HG03457 (cell line): Measurements from ENCODE around the gene MYO18A.
"Not testable (repeated sequence)": the region's sequence is repeated elsewhere in the genome, so short reads cannot be mapped to it uniquely, and the experiment has no call there.

ENCODE experiments used
- ATAC-seq: cut with Tn5 transposase; IDR thresholded peaks from one replicate; pipeline ENCODE4 v1.9.1; 2021; ENCODE audit warnings: moderate number of reproducible peaks; ENCODE audit not compliant: unreplicated experiment

Gene MYO18A

DNA sequence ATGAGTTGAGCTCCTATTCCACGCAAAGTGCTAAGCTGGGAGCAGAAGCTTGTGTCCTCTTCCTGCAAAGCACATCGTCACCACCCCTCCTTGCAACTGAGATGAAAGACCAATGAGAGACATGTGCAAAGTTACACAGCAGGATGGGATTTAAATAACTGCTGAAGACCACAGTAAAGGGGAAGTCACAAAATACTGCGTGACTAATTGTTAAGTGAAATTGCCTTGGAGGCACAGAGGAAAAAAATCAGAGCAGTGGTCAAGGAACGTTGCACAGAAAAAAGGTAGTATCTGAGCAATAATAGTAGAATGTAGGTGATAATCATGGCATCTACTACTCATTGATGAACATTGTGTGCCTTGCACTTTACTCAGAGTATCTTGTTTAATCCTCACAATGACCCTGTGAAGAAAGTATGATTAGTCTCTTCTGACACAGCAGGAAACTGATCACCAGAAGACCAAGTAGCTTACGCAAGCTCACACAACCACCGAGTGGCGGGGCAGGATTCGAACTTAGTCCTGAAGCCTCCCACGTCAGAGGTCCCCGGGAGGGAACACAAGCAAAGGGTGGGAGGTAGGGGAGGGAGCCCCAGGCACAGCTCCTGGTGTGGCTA lies 15.4 kb upstream of the MYO18A start:
- no peak for ATAC-seq

DNA sequence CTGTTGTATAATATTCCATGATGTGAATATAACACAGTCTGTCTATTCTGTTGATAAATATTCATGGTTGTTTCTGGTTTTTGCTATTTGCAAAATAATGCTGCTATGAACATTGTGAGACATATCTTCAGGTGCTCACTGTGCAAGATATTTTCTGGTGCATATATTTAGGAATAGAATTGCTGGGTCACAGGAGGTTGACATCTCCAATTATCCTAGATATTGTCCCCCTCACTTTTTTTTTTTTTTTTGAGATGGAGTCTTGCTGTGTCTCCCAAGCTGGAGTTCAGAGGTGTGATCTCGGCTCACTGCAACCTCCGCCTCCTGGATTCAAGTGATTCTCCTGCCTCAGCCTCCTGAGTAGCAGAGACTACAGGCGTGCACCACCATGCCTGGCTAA lies 14.5 kb upstream of the MYO18A start:
- no peak for ATAC-seq

- ATAC-seq = no peak
Observed at GRCh38 chr17:29193146-29193545, 12.9 kb upstream of the MYO18A start.

DNA sequence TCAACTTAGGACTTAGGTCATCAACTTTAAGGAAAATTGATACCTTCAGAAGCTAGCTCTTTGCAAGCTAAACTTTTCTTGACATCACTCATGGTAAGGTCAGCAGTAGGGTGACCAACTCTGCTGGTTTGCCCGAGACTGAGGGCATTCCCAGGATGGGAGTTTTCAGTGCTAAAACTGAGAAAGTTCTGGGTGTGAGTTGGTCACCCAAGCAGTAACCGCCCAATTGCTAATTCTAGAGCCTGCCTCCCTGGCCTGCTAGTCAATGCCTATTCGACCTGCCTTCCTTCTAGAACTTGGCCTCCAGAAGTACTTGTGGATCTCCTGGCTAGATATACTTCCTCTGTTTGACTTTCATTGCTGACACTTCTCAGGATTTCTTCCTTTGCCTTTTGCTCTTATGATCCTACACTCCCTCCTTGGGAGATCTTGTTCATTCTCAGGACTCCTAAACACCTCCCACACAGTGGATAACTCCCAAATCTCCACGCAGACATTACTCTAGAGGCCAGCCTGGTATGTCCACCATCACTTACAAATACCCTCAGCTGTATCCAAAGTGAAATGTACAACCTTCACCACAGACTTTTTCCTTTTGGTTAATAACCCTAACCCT lies 10.5 kb upstream of the MYO18A start:
- no peak for ATAC-seq

DNA sequence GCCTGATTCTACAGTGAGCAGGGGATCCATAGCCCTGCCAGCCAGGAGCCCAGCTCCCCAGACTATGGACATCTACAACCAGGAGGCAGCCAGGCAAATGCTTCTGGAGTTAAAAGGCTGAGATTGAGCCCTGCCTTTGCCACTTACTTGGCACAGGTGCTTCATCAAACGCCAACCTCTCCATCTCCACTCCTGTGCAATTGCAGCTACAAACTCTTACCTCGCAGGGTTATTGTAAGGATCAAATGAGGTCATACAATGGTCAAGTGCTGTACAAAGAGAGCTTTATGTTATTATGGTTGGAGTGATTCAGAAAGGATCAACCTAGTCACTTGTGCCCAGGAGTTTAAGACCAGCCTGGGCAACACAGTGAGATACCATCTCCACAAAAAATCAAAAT lies 9.8 kb upstream of the MYO18A start:
- ATAC-seq = no peak

DNA sequence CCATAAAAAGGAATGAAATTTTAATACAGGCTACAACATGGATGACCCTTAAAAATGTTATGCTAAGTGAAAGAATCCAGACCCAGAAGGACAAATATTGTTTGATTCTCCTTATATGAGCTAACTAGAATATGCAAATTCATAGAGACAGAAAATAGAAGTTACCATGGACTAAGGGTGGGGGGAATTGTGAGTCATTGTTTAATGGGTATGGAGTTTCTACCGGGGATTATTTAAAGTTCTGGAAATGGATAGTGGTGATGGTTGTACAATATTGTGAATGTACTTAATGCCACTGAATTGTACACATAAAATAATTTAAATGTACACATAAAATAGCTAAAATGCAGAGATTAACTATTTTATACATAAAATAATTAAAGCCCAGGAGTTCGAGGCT lies 9.2 kb upstream of the MYO18A start:
- no peak for ATAC-seq

DNA sequence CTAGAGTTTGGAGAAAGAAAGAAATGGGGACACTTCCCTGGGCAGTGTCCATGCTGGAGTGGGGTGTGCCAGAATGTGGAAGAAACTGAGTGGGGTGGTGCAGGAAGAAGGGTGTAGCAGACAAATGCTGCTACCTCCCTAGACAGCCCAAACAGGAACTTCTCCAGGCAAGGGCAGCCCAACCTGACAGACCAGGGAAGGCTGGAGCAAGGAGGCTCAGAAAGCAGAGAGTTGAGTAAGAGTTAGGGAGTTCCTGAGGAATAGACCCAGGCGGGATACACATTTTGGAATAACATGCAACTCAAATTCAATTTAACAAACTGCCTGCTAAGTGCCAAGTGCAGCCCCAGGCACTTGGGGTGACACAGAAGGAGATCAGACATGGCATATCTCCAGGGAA lies 1.0 kb upstream of the MYO18A start:
- no peak for ATAC-seq

GRCh38 chr17:29180788-29181160 lies 576 bp upstream of the MYO18A start:
- ATAC-seq = no peak

DNA sequence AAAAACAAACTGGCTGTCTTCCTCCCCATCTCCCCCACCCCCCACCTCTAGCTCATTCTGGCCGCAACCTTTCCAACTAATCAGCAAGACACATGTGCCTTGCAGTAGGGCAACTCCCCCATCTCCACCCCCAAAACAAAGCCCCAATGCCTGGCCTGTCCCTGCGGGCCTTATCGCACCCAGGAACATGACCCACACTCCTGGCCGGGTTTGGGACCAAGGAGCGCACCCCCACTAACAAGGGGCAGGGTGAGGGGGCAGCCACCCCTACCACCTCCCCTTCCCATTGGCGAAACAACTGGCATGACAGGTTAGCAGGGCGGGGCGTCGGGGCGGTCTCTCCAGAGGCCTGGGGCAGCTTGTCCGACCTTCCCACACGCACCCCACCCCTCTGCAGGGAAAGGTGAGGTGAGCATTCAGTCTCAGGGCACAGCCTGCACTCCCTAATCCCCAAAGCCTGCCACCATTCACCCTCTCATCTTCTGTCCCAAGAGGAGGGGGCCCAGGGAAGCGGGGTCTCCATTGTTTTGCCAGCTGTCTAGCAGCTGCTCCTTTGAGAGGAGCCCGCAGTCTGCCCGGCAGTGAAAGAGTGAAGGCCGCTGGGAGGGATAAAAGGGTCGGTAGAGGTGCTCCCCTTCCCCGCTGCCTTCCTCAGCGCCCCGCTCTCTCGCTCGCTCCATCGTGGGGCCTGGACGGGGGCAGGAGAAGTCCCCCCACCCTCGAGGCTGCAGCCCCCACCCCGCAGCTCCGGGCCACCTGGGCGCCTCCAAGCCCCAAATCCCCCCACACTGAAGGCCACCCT lies 765 bp downstream of the MYO18A start:
- ATAC-seq = no peak

GRCh38 chr17:29178750-29179231 lies 1.4 kb downstream of the MYO18A start:
- ATAC-seq = no peak

DNA sequence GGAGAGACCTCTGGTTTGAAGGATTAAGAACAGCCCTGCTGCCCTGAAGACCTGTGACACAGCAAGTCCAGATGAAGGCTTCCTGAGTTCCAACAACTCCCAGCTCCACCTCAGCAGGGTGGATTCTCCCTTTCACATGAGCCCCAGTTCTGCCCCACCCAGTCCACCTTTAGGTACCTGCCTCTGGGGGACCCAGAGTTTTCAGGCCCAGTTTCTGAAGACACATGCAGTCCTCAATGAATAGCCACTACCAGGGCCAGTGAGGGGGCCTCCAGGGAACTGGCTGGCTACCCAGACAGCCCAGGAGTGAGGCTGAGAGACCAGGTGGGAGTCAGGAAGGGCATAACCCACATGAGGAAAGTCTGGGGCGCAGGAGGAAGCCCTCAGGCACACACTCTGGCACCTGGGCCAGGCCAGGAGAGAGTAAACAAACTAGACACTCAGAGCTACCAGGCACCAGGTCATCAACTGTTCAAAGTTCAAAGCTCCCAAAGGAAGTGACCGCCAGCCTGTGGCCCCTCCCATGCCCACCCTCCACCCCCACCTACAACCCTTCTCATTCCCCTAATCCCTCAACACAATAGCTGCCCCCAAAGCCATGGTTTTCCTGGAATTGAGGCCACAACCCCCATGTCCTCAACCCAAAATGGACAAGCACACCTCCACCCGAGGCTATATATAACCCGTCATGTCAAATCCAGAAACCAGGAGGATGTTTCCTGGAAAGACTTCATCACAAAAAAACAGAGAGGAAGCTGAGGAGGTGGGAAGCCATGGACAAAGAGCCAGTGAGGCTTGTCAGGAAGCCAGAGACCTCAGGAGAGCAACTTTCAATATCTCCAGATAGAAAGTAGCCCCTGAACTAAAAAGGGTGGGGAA lies 2.1 kb downstream of the MYO18A start:
- ATAC-seq = no peak

- no peak for ATAC-seq
Observed at GRCh38 chr17:29177541-29177870, 2.7 kb downstream of the MYO18A start.

- ATAC-seq = peak; percentile 51
Observed at GRCh38 chr17:29176558-29177351, 3.4 kb downstream of the MYO18A start.

- ATAC-seq = no peak
Observed at GRCh38 chr17:29175349-29175748, 4.8 kb downstream of the MYO18A start.

DNA sequence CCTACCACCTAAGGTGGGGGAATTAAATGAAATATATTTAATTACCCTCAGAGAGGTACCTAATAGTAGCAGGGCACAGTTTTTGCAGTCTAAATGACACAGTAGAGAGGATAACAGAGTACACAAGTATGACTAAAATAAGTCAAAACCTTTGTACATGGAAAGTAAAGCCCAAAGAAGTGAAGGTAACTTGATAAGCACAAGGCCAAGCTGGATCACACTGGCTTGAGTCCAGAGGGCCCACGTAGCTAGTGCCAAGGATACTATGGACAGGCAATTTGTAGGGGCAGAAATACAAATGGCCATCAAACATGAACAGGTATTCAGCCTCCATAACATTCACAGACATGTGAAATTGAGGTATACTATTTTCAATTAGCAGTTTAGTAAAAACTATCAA lies 7.6 kb downstream of the MYO18A start:
- no peak for ATAC-seq

- no peak for ATAC-seq
Observed at GRCh38 chr17:29170682-29171081, 9.5 kb downstream of the MYO18A start.

DNA sequence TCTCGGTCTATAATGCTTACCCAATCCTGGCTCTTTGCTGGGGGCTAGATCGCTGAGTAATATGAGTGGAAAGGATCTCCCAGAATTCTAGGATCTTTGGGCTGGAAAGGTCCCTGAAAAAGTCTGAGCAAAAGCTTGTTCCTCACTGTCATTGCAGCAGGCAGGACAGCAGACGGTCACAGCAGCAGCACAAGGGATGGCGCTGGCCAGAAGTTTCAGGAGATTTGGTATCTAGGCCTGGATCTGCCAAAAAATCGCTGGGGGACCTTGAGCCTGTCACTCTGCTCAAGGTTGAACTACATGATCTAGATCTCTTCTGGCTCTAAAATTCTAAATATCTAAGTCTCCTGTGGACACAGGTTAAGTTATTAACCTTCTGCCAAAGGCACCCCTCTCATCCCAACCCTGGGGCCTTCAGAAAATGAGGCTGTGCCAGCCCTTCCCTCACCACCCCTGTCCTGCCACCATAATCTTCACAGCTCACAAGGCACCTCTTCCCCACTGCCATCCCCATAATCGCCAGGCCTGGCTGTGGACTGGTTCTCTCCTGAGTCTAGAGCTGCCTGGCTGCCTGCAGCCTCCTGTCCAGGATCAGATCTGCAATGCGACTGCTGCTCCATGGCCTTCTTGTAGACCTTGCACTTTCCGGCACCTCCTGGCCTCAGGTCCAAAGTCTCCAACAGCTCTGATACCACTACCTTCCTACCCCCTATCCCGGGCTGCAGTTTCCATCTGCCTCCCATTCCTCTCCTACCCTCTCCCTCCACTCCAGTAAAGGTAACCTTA lies 10.2 kb downstream of the MYO18A start:
- no peak for ATAC-seq

DNA sequence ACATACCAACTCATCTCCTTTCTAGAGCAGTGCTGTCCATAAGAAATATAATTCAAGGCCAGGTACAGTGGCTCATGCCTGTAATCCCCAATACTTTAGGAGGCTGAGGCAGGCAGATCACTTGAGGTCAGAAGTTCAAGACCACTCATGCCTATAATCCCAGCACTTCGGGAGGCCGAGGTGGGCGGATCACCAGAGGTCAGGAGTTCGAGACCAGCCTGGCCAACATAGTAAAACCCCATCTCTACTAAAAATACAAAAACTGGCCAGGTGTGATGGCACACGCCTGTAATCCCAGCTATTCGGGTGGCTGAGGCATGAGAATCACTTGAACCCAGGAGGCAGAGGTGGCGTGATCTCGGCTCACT lies 11.5 kb downstream of the MYO18A start:
- not testable (repeated sequence) for ATAC-seq

DNA sequence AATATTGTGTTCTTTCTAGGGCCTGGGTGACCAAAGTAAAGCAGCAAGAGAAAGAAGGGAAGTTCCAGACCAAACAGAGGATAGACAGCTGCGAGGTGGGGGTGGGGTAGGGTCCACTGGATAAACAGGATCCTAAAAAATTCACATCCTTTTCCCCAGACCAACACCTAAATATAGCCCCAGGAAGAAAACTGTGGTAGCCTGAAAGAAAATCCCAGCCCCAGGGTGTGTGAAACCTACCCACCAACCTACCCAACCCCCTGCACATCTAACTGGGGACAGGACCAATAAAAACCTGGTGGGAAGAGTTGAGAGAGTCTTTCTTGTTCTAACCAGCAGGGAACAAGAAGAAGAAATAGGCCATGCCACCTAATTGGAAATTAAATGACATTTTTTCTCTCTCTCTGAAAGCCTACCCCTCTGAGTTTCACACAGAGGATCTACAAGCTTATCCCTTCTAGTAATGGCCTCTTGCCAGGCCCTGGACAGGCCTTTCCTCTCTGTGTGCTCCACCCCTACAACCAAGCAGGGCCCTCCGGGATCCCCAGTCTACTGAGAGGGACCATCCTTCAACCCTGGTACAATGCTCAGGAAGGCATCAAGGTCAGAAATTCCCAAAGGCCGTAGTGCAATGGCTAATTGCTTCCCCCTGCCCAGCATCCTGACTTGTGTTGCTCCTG lies 12.0 kb downstream of the MYO18A start:
- ATAC-seq = no peak
